Small intestine (tissue), 7 donors: ENCODE results near the gene KTN1. TPM values are rescaled to one million over a fixed set of nuclear protein-coding genes. Genes with fewer than 3 reads are reported as not detected.
A peak's percentile ranks its signal among the peaks of the same experiment; 100 is the strongest.

Experiments used
- DNase-seq, 2 donors: peaks; one replicate each; pipeline versions ENCODE4 v3.0.0 to v3.0.0-alpha.2; 2013
- FAIRE-seq: peaks from 2 replicates; lab custom pipeline; 2012; peaks lifted over from hg19 to GRCh38; lab: Jason Lieb, UNC
- H3K27ac ChIP-seq, 3 donors: one replicate each; pipeline ENCODE4 v1.5.1; 2013; ENCODE audit warnings: low read length in 2 of 3, mild to moderate bottlenecking in 2 of 3, control low read depth in 1 of 3, inconsistent platforms in 1 of 3, low read depth in 1 of 3, moderate library complexity in 1 of 3
- H3K27me3 ChIP-seq, 3 donors: one replicate each; pipeline ENCODE4 v1.6.1; 2013; ENCODE audit warnings: low read length in 3 of 3, inconsistent platforms in 1 of 3; ENCODE audit not compliant: control insufficient read depth in 3 of 3, insufficient read depth in 3 of 3
- H3K36me3 ChIP-seq, 3 donors: one replicate each; pipeline ENCODE4 v1.6.1; 2013; ENCODE audit warnings: low read length in 3 of 3, inconsistent platforms in 1 of 3, low read depth in 1 of 3, mild to moderate bottlenecking in 1 of 3, moderate library complexity in 1 of 3; ENCODE audit not compliant: control insufficient read depth in 3 of 3, insufficient read depth in 2 of 3
- H3K4me1 ChIP-seq, 3 donors: one replicate each; pipeline ENCODE4 v1.6.1; 2013; ENCODE audit warnings: low read length in 2 of 3, inconsistent platforms in 1 of 3, low read depth in 1 of 3, mild to moderate bottlenecking in 1 of 3, moderate library complexity in 1 of 3; ENCODE audit not compliant: control insufficient read depth in 3 of 3, insufficient read depth in 2 of 3
- H3K4me3 ChIP-seq, 3 donors: one replicate each; pipeline ENCODE4 v1.5.1; 2013; ENCODE audit warnings: low read length in 3 of 3, control low read depth in 1 of 3, inconsistent platforms in 1 of 3, low read depth in 1 of 3, mild to moderate bottlenecking in 1 of 3, moderate library complexity in 1 of 3
- H3K9me3 ChIP-seq, 2 donors: one replicate each; pipeline ENCODE4 v1.6.1; 2013; ENCODE audit warnings: low read depth in 1 of 2, low read length in 1 of 2; ENCODE audit not compliant: control insufficient read depth in 2 of 2, insufficient read depth in 1 of 2
- WGBS, 3 donors: extraction: QIAGEN DNeasy Blood & Tissue Kit; methylation state at CpG; one replicate each; pipeline ENCODE4 v1.1.7; 2013; 5-methylcytosine and 5-hydroxymethylcytosine counted together
- polyA plus RNA-seq, 4 donors: library from polyadenylated mRNA; stranded (reverse) in 3 of 4; unstranded in 1 of 4; fragments of 200-250 nt in 3 of 4; fragments of 120-200 nt in 1 of 4; gene quantifications; one replicate each; pipeline versions ENCODE4 v1.2.1 to v1.2.3, GENCODE V29; 2013
- donor health status: healthy with polysubstance abuse.
- donor health status: control.
- donor health status: control.
- donor health status: Bipolar disorder and iron deficiency.
- donor health status: healthy.

The KTN1 gene
- polyA plus RNA-seq, 4 donors: 42.9 to 103 (median 67.8) TPM

DNA sequence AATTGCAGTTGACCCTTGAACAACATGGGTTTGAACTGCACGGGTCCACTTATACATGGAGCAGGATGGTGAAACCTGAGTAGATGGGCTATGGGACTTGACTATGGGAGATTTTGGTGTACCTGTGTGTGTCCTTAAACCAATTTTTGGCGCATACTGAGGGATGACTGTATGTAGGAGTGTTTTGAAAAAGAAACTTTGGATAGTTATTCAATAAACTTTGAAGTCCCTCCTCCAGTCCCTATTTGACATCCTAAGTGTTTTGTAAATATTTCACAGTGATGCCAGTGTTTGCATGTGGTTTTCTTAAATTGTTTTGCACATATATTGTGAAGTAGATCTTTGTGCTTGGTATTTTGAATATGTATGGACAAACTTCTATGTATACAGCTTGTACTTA, 12.4 kb downstream of the KTN1 start:
- Histone ChIP-seq H3K36me3 (peaks cover 0 to 2% (median 0%) of the 10 kb centered on the region in 3 donors), H3K4me3 (no peak overlapping the region), H3K4me1 (peaks cover 0 to 5% (median 3%) of the 10 kb centered on the region in 3 donors), H3K9me3 (no peaks in the 10 kb centered on the region), H3K27ac (no peak overlapping the region), H3K27me3 (no peaks in the 10 kb centered on the region)
- no peak for FAIRE-seq
- DNase-seq: no peak
- 55 to 74% (median 72%) methylated on average over 2 of the region's 2 CpGs for WGBS, 3 donors

DNA sequence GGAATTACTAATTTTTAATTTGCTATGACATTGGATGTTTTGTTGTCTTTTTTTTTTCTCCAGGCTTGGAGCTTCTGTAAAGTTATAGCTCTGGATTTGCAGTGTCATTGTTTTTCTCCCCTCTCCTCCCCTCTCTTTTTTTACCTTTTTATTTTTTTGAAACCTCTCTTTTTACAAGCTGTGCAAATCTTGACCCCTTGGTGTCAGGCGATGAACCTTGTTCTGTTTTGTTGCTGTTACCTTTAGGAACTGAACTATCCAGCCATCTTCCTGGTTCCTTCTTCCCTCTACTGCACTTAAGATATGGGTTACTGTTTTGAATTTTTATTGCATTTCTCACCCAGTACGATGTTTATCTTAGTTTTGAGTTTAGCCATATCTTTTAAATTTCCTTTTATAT, 13.7 kb downstream of the KTN1 start:
- H3K27me3 ChIP-seq: no peaks in the 10 kb centered on the region
- H3K4me3 ChIP-seq: no peak overlapping the region
- DNase-seq (peak in 1 of 2 donors; percentile 26), FAIRE-seq (no peak)
- no peaks in the 10 kb centered on the region for H3K9me3 ChIP-seq
- peaks cover 0 to 2% (median 0%) of the 10 kb centered on the region in 3 donors for H3K36me3 ChIP-seq
- no peak overlapping the region for H3K27ac ChIP-seq
- WGBS, 3 donors: 33 to 55% (median 55%) methylated on average over 2 of the region's 2 CpGs
- peaks cover 0 to 5% (median 0%) of the 10 kb centered on the region in 3 donors for H3K4me1 ChIP-seq

DNA sequence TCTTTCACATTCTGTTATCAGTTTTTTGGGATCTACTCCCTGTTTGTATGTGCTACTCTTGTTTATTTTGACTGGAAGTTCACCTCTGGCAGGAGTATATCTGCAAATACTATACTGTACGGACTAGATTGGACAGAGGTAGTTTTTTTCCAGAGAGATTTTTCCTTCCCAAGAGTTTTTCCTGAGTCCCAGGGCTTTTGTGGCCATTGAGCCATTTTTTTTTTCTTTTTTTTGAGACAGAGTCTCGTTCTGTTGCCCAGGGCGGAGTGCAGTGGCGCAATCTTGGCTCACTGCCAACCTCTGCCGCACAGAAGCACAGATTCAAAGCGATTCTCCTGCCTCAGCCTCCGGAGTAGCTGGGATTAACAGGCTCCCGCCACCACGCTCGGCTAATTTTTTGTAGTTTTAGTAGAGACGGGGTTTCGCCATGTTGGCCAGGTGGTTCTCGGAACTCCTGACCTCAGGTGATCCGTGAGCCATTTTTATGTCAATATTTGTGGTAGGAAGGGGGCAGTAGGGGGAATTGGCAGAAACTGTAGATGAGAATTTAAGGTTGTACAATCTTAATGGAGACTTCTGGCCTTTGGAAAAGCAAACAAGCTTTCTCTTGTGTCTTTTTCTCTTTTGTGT, 19.4 kb downstream of the KTN1 start:
- DNase-seq (peak; percentile 25 to 77), FAIRE-seq (no peak)
- H3K4me3 ChIP-seq: peak overlapping the region in 1 of 3 donors; percentile 7
- H3K9me3 ChIP-seq: peaks cover 0 to 4% of the 10 kb centered on the region in 2 donors
- H3K36me3 ChIP-seq: peaks cover 0 to 7% (median 0%) of the 10 kb centered on the region in 3 donors
- 22 to 73% (median 54%) methylated on average over 14 of the region's 14 CpGs for WGBS, 3 donors
- no peak overlapping the region for H3K27ac ChIP-seq
- H3K27me3 ChIP-seq: no peaks in the 10 kb centered on the region
- H3K4me1 ChIP-seq: peaks cover 0 to 7% (median 0%) of the 10 kb centered on the region in 3 donors

DNA sequence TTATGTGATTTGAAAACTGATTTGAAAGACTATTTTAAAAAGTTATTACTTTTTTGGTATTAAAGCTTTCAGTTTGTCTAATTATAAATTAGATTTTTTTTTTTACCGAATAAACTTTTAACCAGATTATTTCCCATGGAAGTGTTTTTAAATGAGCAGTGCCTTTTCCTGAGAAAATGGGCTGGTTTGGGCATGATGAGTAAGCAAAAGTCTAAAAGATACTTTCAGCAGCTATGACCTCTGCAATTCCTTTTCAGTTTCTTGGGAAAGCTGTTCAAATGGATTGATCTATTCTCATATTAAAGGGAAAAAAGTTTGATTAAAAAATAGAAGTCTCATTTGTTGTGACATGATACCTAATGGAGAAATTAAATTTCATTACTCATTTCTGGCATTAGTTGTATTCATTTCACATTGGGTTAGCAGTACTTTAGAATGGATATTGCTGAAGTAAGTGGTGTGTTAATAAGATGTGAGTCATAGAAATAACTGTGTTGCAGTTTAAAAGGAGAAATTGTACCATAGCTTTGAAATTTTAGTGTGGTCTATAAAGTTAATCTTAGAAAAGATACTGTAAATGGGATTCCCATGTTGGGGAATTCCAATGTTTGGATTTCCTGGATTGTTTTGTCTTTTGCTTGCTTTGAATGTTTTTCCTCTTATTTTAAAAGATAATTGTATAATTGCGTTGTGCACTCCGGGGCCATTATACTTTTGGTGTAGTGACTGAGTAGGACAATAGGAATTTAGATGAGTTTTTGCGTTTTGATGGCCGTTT, 21.0 kb downstream of the KTN1 start:
- no peak for DNase-seq
- no peak overlapping the region for H3K27ac ChIP-seq
- H3K4me3 ChIP-seq: no peak overlapping the region
- peaks cover 0 to 4% of the 10 kb centered on the region in 2 donors for H3K9me3 ChIP-seq
- H3K4me1 ChIP-seq: peaks cover 0 to 7% (median 0%) of the 10 kb centered on the region in 3 donors
- FAIRE-seq: no peak
- H3K36me3 ChIP-seq: peaks cover 0 to 7% (median 0%) of the 10 kb centered on the region in 3 donors
- no peaks in the 10 kb centered on the region for H3K27me3 ChIP-seq
- WGBS, 3 donors: 84 to 92% (median 84%) methylated on average over 5 of the region's 5 CpGs

DNA sequence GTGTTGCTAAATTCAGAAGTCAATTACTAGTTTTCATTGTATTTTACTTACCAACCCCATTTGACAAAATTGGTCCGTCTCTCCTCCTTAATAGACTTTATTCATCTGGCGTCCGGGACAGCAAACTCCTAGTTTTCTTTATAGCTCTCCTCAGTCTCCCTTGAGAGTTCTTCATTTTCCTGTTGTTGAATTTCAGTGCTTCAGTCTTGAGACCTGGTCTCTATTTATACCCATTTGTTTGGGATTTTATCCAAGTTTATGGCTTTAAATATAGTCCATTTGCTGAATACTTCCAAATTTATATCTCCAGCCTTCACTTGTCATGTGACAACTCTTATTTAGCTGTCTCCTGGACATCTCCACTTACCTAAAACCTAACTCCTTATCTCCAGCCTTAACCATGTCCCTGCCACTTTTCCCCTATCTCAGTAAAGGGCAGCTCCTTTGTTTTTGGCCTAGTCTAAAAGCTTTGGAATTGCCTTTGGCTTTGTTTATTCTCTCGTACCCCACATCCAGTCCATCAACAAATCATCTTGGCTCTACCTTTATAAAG, 23.5 kb downstream of the KTN1 start:
- DNase-seq: no peak
- no peak overlapping the region for H3K27ac ChIP-seq
- H3K27me3 ChIP-seq: no peaks in the 10 kb centered on the region
- WGBS, 3 donors: 86 to 95% (median 92%) methylated on average over 4 of the region's 4 CpGs
- H3K4me1 ChIP-seq: peaks cover 0 to 11% (median 0%) of the 10 kb centered on the region in 3 donors
- FAIRE-seq: no peak
- no peak overlapping the region for H3K4me3 ChIP-seq
- H3K36me3 ChIP-seq: peaks cover 0 to 7% (median 0%) of the 10 kb centered on the region in 3 donors
- peaks cover 0 to 4% of the 10 kb centered on the region in 2 donors for H3K9me3 ChIP-seq

DNA sequence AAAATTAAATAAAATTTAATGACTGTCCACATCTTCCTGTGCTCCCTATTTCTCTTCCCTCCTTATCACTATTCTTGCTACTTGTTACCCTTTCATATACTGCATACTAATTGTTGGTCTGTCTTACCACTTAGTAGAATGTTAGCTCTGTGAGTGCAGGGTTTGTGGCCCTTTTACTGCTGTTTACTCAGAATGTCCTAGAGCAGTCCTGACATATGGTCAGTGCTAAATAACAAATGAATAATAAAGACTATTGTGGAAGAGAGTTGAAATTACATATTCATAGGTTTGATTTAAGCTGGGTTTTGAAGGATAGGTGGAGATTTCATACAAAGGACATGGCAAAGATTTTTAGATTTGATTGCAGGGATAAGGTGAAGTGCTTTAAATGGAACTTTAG, 24.5 kb downstream of the KTN1 start:
- DNase-seq (no peak), FAIRE-seq (no peak)
- H3K4me3 ChIP-seq: no peak overlapping the region
- H3K36me3 ChIP-seq: peaks cover 0 to 7% (median 0%) of the 10 kb centered on the region in 3 donors
- H3K9me3 ChIP-seq: peaks cover 0 to under 1% of the 10 kb centered on the region in 2 donors
- no peaks in the 10 kb centered on the region for H3K27me3 ChIP-seq
- peaks cover 0 to 11% (median 0%) of the 10 kb centered on the region in 3 donors for H3K4me1 ChIP-seq
- H3K27ac ChIP-seq: no peak overlapping the region

DNA sequence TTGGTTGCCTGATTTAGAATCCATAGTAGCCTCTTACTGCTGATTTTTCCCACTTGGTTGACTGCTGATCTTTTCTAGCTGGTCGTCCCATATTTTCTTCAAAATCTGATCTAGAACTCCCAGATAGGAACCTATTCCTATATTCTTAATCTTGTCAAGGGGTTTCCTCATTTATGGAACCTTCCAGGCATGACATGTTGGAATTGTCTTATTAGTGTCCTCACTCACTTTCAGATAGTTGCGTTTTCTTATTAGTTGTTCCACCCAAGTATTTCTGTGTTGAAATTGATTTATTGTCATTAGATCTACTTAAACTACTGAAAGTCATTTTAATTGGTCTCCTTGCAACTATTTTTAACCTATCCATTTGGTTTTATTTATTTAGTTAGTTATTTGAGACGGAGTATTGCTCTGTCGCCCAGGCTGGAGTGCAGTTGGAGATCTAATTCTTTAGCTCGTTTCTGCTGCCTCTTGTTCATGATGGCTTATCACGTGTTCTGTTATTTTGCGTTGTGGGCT, 25.0 kb downstream of the KTN1 start:
- H3K36me3 ChIP-seq: peaks cover 0 to 7% (median 0%) of the 10 kb centered on the region in 3 donors
- H3K4me3 ChIP-seq: no peak overlapping the region
- WGBS, 3 donors: 91 to 93% (median 92%) methylated on average over 7 of the region's 7 CpGs
- no peaks in the 10 kb centered on the region for H3K9me3 ChIP-seq
- H3K4me1 ChIP-seq: peaks cover 0 to 11% (median 0%) of the 10 kb centered on the region in 3 donors
- H3K27me3 ChIP-seq: no peaks in the 10 kb centered on the region
- FAIRE-seq: no peak
- DNase-seq: no peak
- no peak overlapping the region for H3K27ac ChIP-seq

DNA sequence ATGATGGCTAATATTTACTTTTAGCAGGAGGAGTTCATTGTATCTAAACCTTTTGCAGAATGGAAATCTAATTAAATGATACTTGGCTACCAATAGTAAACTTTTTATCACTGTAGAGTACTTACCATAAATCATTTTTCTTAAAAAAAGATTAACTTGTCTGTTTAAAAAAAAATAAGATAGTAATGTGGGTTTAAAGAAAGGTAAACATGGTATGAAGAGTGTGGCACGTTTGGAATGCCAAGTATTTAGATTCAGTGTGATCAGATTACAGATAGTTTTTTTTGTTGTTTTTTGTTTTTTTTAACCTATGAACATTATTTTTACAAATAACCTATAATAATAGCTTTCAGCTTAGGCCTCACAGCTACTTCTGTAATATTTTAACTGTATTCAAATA, 25.8 kb downstream of the KTN1 start:
- Histone ChIP-seq H3K27ac (no peak overlapping the region), H3K4me3 (no peak overlapping the region), H3K9me3 (no peaks in the 10 kb centered on the region), H3K4me1 (peaks cover 0 to 11% (median 0%) of the 10 kb centered on the region in 3 donors), H3K27me3 (no peaks in the 10 kb centered on the region), H3K36me3 (peaks cover 0 to 7% (median 0%) of the 10 kb centered on the region in 3 donors)
- peak; percentile 23 for FAIRE-seq
- no peak for DNase-seq
- WGBS, 3 donors: 16 to 29% (median 23%) methylated on average over 1 of the region's 1 CpG
